Loucy (cell line): ENCODE measurements around the gene SEC11A.

Experiments used
- H2AFZ ChIP-seq: fragments of 200-600 bp; sonication (generic); 2 replicates; pipeline ENCODE4 v1.6.0; 2016; ENCODE audit warnings: antibody characterized with exemption, mild to moderate bottlenecking, low read length, moderate library complexity
- H3F3A ChIP-seq: fragments of 200-600 bp; 2 replicates; pipeline ENCODE4 v1.6.0; 2016; ENCODE audit warnings: antibody characterized with exemption, low read depth, mild to moderate bottlenecking
- H3K27me3 ChIP-seq: fragments of 200-600 bp; sonication (generic); 2 replicates; pipeline ENCODE4 v1.6.1; 2014; ENCODE audit warnings: low read length, mild to moderate bottlenecking; ENCODE audit not compliant: insufficient read depth, poor library complexity, severe bottlenecking
- H3K36me3 ChIP-seq: fragments of 200-600 bp; sonication (generic); 2 replicates; pipeline ENCODE4 v1.6.1; 2016; ENCODE audit warnings: low read length; ENCODE audit not compliant: insufficient read depth
- H3K4me1 ChIP-seq: fragments of 200-600 bp; sonication (generic); 2 replicates; pipeline ENCODE4 v1.5.1; 2014; ENCODE audit warnings: low read length, mild to moderate bottlenecking; ENCODE audit not compliant: insufficient read depth, poor library complexity, severe bottlenecking
- H3K4me2 ChIP-seq: fragments of 200-600 bp; sonication (generic); 2 replicates; pipeline ENCODE4 v1.6.0; 2014; ENCODE audit warnings: antibody characterized with exemption, low read length, low read depth, mild to moderate bottlenecking; ENCODE audit not compliant: poor library complexity, severe bottlenecking
- H3K4me3 ChIP-seq: fragments of 200-600 bp; sonication (generic); 2 replicates; pipeline ENCODE4 v1.5.1; 2014; ENCODE audit warnings: low read length, mild to moderate bottlenecking, mixed read lengths; ENCODE audit not compliant: poor library complexity, severe bottlenecking
- H3K79me2 ChIP-seq: fragments of 200-600 bp; sonication (generic); 2 replicates; pipeline ENCODE4 v1.6.1; 2014; ENCODE audit warnings: low read length; ENCODE audit not compliant: insufficient read depth
- H3K9ac ChIP-seq: fragments of 200-600 bp; sonication (generic); 2 replicates; pipeline ENCODE4 v1.6.0; 2014; ENCODE audit warnings: mild to moderate bottlenecking, low read depth, low read length, moderate library complexity; ENCODE audit not compliant: poor library complexity, severe bottlenecking
- H3K9me2 ChIP-seq: fragments of 200-600 bp; sonication (generic); replicated peaks from 2 replicates; pipeline ENCODE4 v1.6.1; 2016; ENCODE audit warnings: low read depth, low read length, mixed read lengths
- H3K9me3 ChIP-seq: fragments of 200-600 bp; sonication (generic); 2 replicates; pipeline ENCODE4 v1.6.1; 2014; ENCODE audit warnings: mild to moderate bottlenecking, antibody characterized with exemption, low read length, low read depth; ENCODE audit not compliant: insufficient read depth
- H4K20me1 ChIP-seq: fragments of 200-600 bp; sonication (generic); 2 replicates; pipeline ENCODE4 v1.6.0; 2014; ENCODE audit warnings: antibody characterized with exemption, low read length, mild to moderate bottlenecking; ENCODE audit not compliant: insufficient read depth, poor library complexity, severe bottlenecking
- CTCF ChIP-seq: fragments of 200-600 bp; sonication (generic); conservative IDR thresholded peaks from 2 replicates; pipeline ENCODE4 v1.5.1; 2014; ENCODE audit warnings: mild to moderate bottlenecking, antibody characterized with exemption, low read length
- EZH2phosphoT487 ChIP-seq: fragments of 200-600 bp; IDR thresholded peaks from 2 replicates; pipeline ENCODE4 v1.6.1; 2018; ENCODE audit warnings: antibody characterized with exemption, mild to moderate bottlenecking, moderate library complexity, borderline replicate concordance

SEC11A gene

GRCh38 chr15:84625123-84625522, 90.8 kb downstream of the SEC11A start:
- Histone ChIP-seq H3F3A (no peaks in the 10 kb centered on the region), H3K36me3 (peaks cover 32% of the 10 kb centered on the region), H3K27me3 (no peaks in the 10 kb centered on the region), H2AFZ (no peak overlapping the region), H3K4me1 (no peaks in the 10 kb centered on the region), H3K4me2 (no peak overlapping the region), H3K9me3 (peaks cover 22% of the 10 kb centered on the region; the same call in 1 of the 2 replicates), H3K9ac (no peak overlapping the region), H3K9me2 (no peaks in the 10 kb centered on the region), H3K79me2 (peaks cover 3% of the 10 kb centered on the region; the same call in 1 of the 2 replicates), H3K4me3 (no peak overlapping the region), H4K20me1 (no peaks in the 10 kb centered on the region)
- TF ChIP-seq CTCF (no peak), EZH2phosphoT487 (no peak)

GRCh38 chr15:84624359-84624758, 91.6 kb downstream of the SEC11A start:
- no peaks in the 10 kb centered on the region for H3F3A ChIP-seq
- no peaks in the 10 kb centered on the region for H3K4me1 ChIP-seq
- peaks cover 22% of the 10 kb centered on the region; the same call in 1 of the 2 replicates for H3K9me3 ChIP-seq
- TF ChIP-seq EZH2phosphoT487 (no peak), CTCF (no peak)
- no peak overlapping the region for H2AFZ ChIP-seq
- no peak overlapping the region for H3K4me2 ChIP-seq
- H3K79me2 ChIP-seq: peaks cover 3% of the 10 kb centered on the region; the same call in 1 of the 2 replicates
- no peak overlapping the region for H3K4me3 ChIP-seq
- no peaks in the 10 kb centered on the region for H3K27me3 ChIP-seq
- no peaks in the 10 kb centered on the region for H4K20me1 ChIP-seq
- H3K36me3 ChIP-seq: peaks cover 38% of the 10 kb centered on the region
- no peaks in the 10 kb centered on the region for H3K9me2 ChIP-seq
- H3K9ac ChIP-seq: no peak overlapping the region

GRCh38 chr15:84621358-84621979, 94.5 kb downstream of the SEC11A start:
- Histone ChIP-seq H3K79me2 (peaks cover 15% of the 10 kb centered on the region; the same call in 1 of the 2 replicates), H4K20me1 (no peaks in the 10 kb centered on the region), H2AFZ (no peak overlapping the region), H3K27me3 (no peaks in the 10 kb centered on the region), H3K9me3 (peaks cover 22% of the 10 kb centered on the region; the same call in 1 of the 2 replicates), H3F3A (no peaks in the 10 kb centered on the region), H3K36me3 (peaks cover 44% of the 10 kb centered on the region), H3K4me3 (no peak overlapping the region), H3K9me2 (no peaks in the 10 kb centered on the region), H3K9ac (no peak overlapping the region), H3K4me1 (no peaks in the 10 kb centered on the region), H3K4me2 (no peak overlapping the region)
- TF ChIP-seq CTCF (no peak), EZH2phosphoT487 (no peak)
